Left lung (tissue), 10 donors: Measurements from ENCODE around the gene CXCR4. TPM values are rescaled to one million over a fixed set of nuclear protein-coding genes. Genes with fewer than 3 reads are reported as not detected.

Experiments
- ATAC-seq: fragments of 200-7000 bp; cut with Tn5 transposase; one replicate; pipeline ENCODE4 v1.9.1; 2020; ENCODE audit warnings: moderate library complexity
- DNase-seq, 4 donors: peaks; one replicate each; pipeline ENCODE4 v3.0.0-alpha.2; 2013 to 2020
- H3K27ac ChIP-seq, 2 donors: fragments of 200-600 bp; sonication (generic) in 1 of 2; one replicate each; pipeline versions ENCODE4 v1.5.0 to v1.8.0; 2020 to 2021
- H3K27me3 ChIP-seq, 2 donors: fragments of 200-600 bp; sonication (generic) in 1 of 2; one replicate each; pipeline versions ENCODE4 v1.5.0 to v1.8.0; 2020 to 2021
- H3K36me3 ChIP-seq, 2 donors: fragments of 200-600 bp; sonication (generic) in 1 of 2; one replicate each; pipeline versions ENCODE4 v1.5.0 to v1.8.0; 2020 to 2021
- H3K4me1 ChIP-seq, 2 donors: fragments of 200-600 bp; one replicate each; pipeline ENCODE4 v1.8.0; 2021
- H3K4me3 ChIP-seq, 2 donors: fragments of 200-600 bp; sonication (generic) in 1 of 2; one replicate each; pipeline versions ENCODE4 v1.5.0 to v1.8.0; 2020 to 2021; ENCODE audit warnings: mild to moderate bottlenecking in 1 of 2
- H3K9me3 ChIP-seq, 2 donors: fragments of 200-600 bp; sonication (generic) in 1 of 2; one replicate each; pipeline versions ENCODE4 v1.5.0 to v1.8.0; 2020 to 2021
- intact Hi-C, 2 donors: fragments of 100-400 bp; cut with DNase I; formaldehyde crosslinking; loops; one replicate each; pipeline versions ENCODE4 v1.11.2 to v1.14.2; 2022
- polyA plus RNA-seq, 6 donors: library from polyadenylated mRNA; unstranded; fragments of 120-200 nt; gene quantifications; one replicate each; pipeline ENCODE4 v1.2.1, GENCODE V29; 2013; ENCODE audit not compliant: insufficient read length in 6 of 6
- total RNA-seq, 2 donors: library from RNA; stranded (reverse); fragmentation: NEBNext Ultra II Directional; extraction: Animal tissue kit (Norgen Biotek cat#: 25700); gene quantifications; one replicate each; pipeline ENCODE4 v1.2.1, GENCODE V29; 2021
- TF ChIP-seq, protein P1 (sequence below), 2 donors: fragments of 200-600 bp; sonication (generic) in 1 of 2; IDR thresholded peaks; one replicate each; pipeline versions ENCODE4 v1.5.0 to v1.8.0; 2021; ENCODE audit warnings: antibody characterized with exemption in 2 of 2
- donor health status: DM: no; HTN: yes; CAD: no.
- donor health status: DM: no; HTN: no; CAD: no.

The CXCR4 gene
- total and polyA plus RNA-seq, 8 donors, result 21.3 to 67.3 (median 45.9) TPM

DNA sequence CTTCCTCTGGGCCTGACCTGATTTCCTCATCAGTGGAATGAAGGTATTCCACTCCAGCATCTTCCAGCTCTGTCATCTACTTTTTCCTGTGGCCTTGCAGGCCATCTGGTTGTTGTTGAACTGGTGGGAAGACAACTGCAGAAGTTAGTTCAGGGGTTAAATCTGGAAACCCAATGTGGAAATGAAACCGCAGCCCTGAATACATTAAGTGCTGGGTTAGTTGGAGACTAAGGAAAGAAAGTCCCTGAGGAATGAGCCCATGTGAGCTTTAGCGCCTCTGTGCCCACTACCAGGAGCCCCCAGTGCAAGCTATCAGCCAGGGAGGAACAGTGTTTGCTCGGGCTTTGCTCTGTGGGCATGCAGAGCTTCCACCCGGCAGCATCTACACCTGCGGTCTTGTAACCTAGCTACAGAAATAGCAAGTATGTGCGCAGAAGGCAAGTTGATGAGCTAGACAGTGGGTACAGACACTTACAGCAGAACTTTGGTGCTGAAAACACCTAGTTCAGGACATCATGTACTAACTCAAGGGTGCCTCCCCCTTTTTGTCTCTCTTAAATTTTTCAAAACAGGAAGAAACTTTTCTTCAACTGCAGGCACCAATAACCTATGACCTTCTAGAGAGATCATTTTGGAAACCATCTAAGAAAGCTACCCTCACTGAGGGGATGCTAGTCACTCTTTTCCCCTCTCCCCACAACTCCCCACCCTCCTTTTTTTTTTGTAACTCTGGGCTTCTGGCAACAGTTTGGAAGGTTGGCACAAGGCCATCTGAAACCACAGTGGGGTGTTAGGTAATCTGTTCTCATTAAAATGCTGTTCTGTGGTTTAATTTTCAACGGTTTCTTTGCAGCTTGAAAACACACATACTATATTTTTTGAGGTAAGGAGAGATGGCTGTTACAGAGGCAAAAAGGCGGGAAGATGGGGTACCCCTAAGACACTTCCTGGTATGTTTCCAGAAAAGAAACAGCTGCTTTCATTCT lies 18.3 kb upstream of the CXCR4 start:
- ATAC-seq (peak; percentile 62), DNase-seq (peak in 1 of 4 donors; percentile 48)
- H3K27me3 ChIP-seq, result no peaks in the 10 kb centered on the region
- intact Hi-C loops, result no loop called here
- H3K36me3 ChIP-seq, result no peaks in the 10 kb centered on the region
- TF ChIP-seq, protein P1, sequence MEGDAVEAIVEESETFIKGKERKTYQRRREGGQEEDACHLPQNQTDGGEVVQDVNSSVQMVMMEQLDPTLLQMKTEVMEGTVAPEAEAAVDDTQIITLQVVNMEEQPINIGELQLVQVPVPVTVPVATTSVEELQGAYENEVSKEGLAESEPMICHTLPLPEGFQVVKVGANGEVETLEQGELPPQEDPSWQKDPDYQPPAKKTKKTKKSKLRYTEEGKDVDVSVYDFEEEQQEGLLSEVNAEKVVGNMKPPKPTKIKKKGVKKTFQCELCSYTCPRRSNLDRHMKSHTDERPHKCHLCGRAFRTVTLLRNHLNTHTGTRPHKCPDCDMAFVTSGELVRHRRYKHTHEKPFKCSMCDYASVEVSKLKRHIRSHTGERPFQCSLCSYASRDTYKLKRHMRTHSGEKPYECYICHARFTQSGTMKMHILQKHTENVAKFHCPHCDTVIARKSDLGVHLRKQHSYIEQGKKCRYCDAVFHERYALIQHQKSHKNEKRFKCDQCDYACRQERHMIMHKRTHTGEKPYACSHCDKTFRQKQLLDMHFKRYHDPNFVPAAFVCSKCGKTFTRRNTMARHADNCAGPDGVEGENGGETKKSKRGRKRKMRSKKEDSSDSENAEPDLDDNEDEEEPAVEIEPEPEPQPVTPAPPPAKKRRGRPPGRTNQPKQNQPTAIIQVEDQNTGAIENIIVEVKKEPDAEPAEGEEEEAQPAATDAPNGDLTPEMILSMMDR (IDR thresholded peaks at IDR 0.05), result no peak
- H3K4me3 ChIP-seq, result no peak overlapping the region
- peaks cover 0 to 64% of the 10 kb centered on the region in 2 donors for H3K4me1 ChIP-seq
- H3K27ac ChIP-seq, result peak overlapping the region; percentile 13 to 82
- H3K9me3 ChIP-seq, result no peaks in the 10 kb centered on the region

DNA sequence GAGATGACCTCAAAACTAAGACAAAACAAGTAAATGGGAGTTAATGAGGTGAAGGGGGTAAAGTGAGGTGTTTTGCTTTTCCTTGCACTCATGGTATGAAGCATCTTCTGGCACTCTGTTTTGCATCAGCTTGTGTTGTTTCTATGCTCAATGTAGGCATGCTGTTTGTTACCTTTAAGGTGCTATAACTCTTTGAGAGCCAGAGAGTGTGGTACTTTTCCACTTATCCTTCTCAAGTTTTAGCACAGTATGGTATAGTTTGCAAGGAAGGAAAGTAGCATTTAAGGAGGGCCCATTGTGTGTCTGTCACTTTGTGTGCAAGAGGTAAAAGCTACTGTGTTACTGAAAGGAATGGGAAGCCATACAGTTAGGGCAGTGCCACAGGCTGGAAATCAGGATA lies 17.5 kb upstream of the CXCR4 start:
- TF ChIP-seq, protein P1 (IDR thresholded peaks at IDR 0.05), result no peak
- no peaks in the 10 kb centered on the region for H3K9me3 ChIP-seq
- no peak overlapping the region for H3K4me3 ChIP-seq
- peaks cover 0 to 64% of the 10 kb centered on the region in 2 donors for H3K4me1 ChIP-seq
- no peak for ATAC-seq
- DNase-seq, result no peak
- peak overlapping the region; percentile 13 to 82 for H3K27ac ChIP-seq
- H3K36me3 ChIP-seq, result no peaks in the 10 kb centered on the region
- intact Hi-C loops, result no loop called here
- no peaks in the 10 kb centered on the region for H3K27me3 ChIP-seq

DNA sequence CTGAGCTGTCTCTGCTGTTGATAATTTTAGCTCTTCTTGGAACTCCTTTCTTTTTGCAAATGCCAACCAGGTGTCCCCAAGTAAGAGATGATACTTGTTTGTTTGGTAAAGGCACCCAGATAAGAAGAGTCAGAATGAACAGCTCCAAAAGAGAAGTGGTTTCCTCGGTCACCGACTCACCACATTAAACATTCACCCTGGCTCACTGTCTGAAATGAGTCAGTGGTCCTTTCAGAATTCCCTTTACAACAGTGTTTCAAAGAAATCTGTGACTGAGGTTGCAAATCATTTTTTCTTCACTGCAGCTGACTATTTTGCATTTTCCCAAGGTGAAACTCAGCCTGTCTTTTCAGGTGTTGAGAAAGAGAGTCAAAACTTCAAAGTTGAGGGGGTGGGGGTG lies 16.2 kb upstream of the CXCR4 start:
- Histone ChIP-seq H3K9me3 (no peaks in the 10 kb centered on the region), H3K27me3 (no peaks in the 10 kb centered on the region), H3K36me3 (no peaks in the 10 kb centered on the region), H3K4me3 (no peak overlapping the region), H3K27ac (no peak overlapping the region), H3K4me1 (peaks cover 0 to 71% of the 10 kb centered on the region in 2 donors)
- TF ChIP-seq, protein P1 (IDR thresholded peaks at IDR 0.05), result no peak
- intact Hi-C loops, result no loop called here
- DNase-seq, result no peak
- ATAC-seq, result no peak

DNA sequence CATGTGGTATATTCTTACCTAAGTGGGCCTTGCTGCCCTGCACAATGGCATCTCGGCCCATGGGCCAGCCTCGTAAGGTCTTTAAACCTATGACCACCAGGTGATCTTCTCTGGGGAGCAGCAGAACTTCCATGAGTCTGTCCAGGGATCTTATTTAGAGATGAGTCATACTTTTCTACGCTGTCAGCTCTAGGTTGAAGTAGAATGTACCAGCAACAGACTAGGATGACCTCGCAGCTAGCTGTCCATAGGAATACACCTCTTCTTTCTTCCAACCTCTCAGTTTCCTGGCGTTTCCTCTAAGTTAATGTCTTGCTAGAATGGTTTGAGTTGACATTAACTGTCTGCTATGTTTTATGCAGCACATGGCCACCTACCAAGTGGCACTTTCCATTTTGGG lies 15.6 kb upstream of the CXCR4 start:
- Histone ChIP-seq H3K4me3 (no peak overlapping the region), H3K9me3 (no peaks in the 10 kb centered on the region), H3K27me3 (no peaks in the 10 kb centered on the region), H3K36me3 (no peaks in the 10 kb centered on the region), H3K27ac (peak overlapping the region in 1 of 2 donors; percentile 8), H3K4me1 (peaks cover 0 to 71% of the 10 kb centered on the region in 2 donors)
- no peak for ATAC-seq
- DNase-seq, result no peak
- intact Hi-C loops, result no loop called here
- TF ChIP-seq, protein P1 (IDR thresholded peaks at IDR 0.05), result no peak

DNA sequence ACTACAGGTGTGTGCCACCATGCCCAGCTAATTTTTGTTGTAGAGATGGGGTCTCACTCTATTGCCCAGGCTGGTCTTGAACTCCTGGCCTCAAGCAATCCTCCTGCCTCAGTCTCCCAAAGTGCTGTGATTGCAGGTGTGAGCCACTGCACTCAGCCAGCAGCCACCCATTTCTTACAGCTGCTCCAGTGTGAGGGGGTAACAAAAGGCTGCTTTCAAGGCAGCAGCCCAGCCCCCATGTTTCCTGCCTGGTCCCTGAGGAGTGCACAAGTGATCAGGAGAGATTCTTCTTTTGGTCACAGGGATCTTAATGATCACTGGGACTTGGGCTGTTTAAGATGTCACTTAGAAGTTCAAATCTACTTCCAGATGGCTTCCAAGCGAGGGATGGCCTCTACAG lies 15.2 kb upstream of the CXCR4 start:
- H3K36me3 ChIP-seq, result no peaks in the 10 kb centered on the region
- peaks cover 0 to 68% of the 10 kb centered on the region in 2 donors for H3K4me1 ChIP-seq
- intact Hi-C loops, result no loop called here
- H3K27ac ChIP-seq, result peak overlapping the region in 1 of 2 donors; percentile 8
- DNase-seq (no peak), ATAC-seq (no peak)
- no peaks in the 10 kb centered on the region for H3K9me3 ChIP-seq
- no peaks in the 10 kb centered on the region for H3K27me3 ChIP-seq
- H3K4me3 ChIP-seq, result no peak overlapping the region
- TF ChIP-seq, protein P1 (IDR thresholded peaks at IDR 0.05), result no peak
